A673 (cell line): ENCODE results near the gene FUT3. TPM values are rescaled to one million over a fixed set of nuclear protein-coding genes. Genes with fewer than 3 reads are reported as not detected.

ENCODE experiments used
- BruUV-seq: library from RNA; stranded (reverse); fragments of 400-500 nt; replicated peaks from 2 replicates; lab custom pipeline; 2021; lab: Mats Ljungman, UMichigan
- CTCF ChIA-PET: fragments of 300-600 bp; sonication (Branson Sonifier 250); formaldehyde crosslinking; loops from one replicate; lab custom pipeline; 2022; ENCODE audit warnings: antibody characterized with exemption; lab: Charles Lee
- POLR2A ChIA-PET: fragments of 300-600 bp; sonication (Branson Sonifier 250); formaldehyde crosslinking; loops from one replicate; lab custom pipeline; 2022; ENCODE audit warnings: antibody characterized with exemption; ENCODE audit not compliant: low non-redundant PET; lab: Charles Lee
- DNase-seq: peaks from one replicate; pipeline ENCODE4 v3.0.0-alpha.2; 2015; ENCODE audit warnings: low spot score
- H3K27ac ChIP-seq: fragments of 200-600 bp; sonication (generic); 2 replicates; pipeline ENCODE4 v1.5.1; 2016; ENCODE audit warnings: mixed run types, low read depth, mild to moderate bottlenecking, mixed read lengths, antibody characterized with exemption, low read length; ENCODE audit not compliant: poor library complexity, severe bottlenecking
- H3K27me3 ChIP-seq: fragments of 200-600 bp; sonication (generic); replicated peaks from 2 replicates; pipeline ENCODE4 v1.6.1; 2017; ENCODE audit warnings: mixed run types, low read depth, mild to moderate bottlenecking, mixed read lengths, antibody characterized with exemption, low read length; ENCODE audit not compliant: insufficient read depth, poor library complexity
- H3K36me3 ChIP-seq: fragments of 200-600 bp; sonication (generic); 2 replicates; pipeline ENCODE4 v1.6.1; 2016; ENCODE audit warnings: mixed run types, mild to moderate bottlenecking, mixed read lengths, antibody characterized with exemption, low read length; ENCODE audit not compliant: insufficient read depth, poor library complexity, severe bottlenecking
- H3K4me1 ChIP-seq: fragments of 200-600 bp; sonication (generic); 2 replicates; pipeline ENCODE4 v1.6.1; 2017; ENCODE audit warnings: mixed run types, mild to moderate bottlenecking, mixed read lengths, antibody characterized with exemption, low read length; ENCODE audit not compliant: insufficient read depth, poor library complexity, severe bottlenecking
- H3K4me3 ChIP-seq: fragments of 200-600 bp; sonication (generic); 2 replicates; pipeline ENCODE4 v1.5.1; 2016; ENCODE audit warnings: low read depth, mixed run types, mild to moderate bottlenecking, mixed read lengths, low read length; ENCODE audit not compliant: poor library complexity, severe bottlenecking
- H3K9me3 ChIP-seq: fragments of 200-600 bp; sonication (generic); 2 replicates; pipeline ENCODE4 v1.6.1; 2016; ENCODE audit warnings: mixed run types, low read depth, mild to moderate bottlenecking, mixed read lengths, antibody characterized with exemption, low read length; ENCODE audit not compliant: poor library complexity, severe bottlenecking
- CTCF ChIP-seq: fragments of 300-800, 200-600 bp; sonication (generic); conservative IDR thresholded peaks from 2 replicates; pipeline ENCODE4 v1.5.1; 2017; ENCODE audit warnings: low read depth, mild to moderate bottlenecking, antibody characterized with exemption, low read length, moderate library complexity, mixed read lengths
- EZH2 ChIP-seq: fragments of 200-600 bp; sonication (generic); IDR thresholded peaks from 2 replicates; pipeline ENCODE4 v1.6.1; 2017; ENCODE audit warnings: borderline replicate concordance, low read depth, mild to moderate bottlenecking, mixed read lengths, antibody characterized with exemption, low read length; ENCODE audit not compliant: poor library complexity, severe bottlenecking
- intact Hi-C: fragments of 100-400 bp; cut with micrococcal nuclease; formaldehyde crosslinking; loops from one replicate; pipeline ENCODE4 v1.10.0; 2022; ENCODE audit not compliant: unreplicated experiment
- total RNA-seq: library from RNA; stranded (reverse); gene quantifications from 2 replicates; pipeline ENCODE4 v1.2.3, GENCODE V29; 2021

Gene FUT3
- total RNA-seq, 1 experiment from 2014 or later = not detected

- intact Hi-C loops = no loop called here
- TF ChIP-seq CTCF (no peak), EZH2 (no peak)
- Histone ChIP-seq H3K27me3 (no peaks in the 10 kb centered on the region), H3K4me1 (no peaks in the 10 kb centered on the region), H3K9me3 (no peaks in the 10 kb centered on the region), H3K36me3 (no peaks in the 10 kb centered on the region), H3K4me3 (no peak within 1 kb of the TSS), H3K27ac (no peak within 1 kb of the TSS)
- no peak for DNase-seq
- ChIA-PET POLR2A (interaction anchor here (0.6 kb wide), 1 partner anchor 1762 kb away, joined by 4 read pairs; no protein-coding TSS in a partner anchor), CTCF (no interaction called here)
- no TSS peak for BruUV-seq
These were observed 11.9 kb downstream of the FUT3 start, which contains the start of gene FUT6 for GRCh38 chr19:5839065-5840017. Gene FUT6, minus strand, starts transcription at chr19:5839702. Its CDS starts 7,135 bp downstream, at chr19:5832567.

GRCh38 chr19:5838353-5839064 is 12.7 kb downstream of the FUT3 start:
- ChIA-PET POLR2A (no interaction called here), CTCF (no interaction called here)
- intact Hi-C loops = no loop called here
- no peak overlapping the region for H3K4me3 ChIP-seq
- no peaks in the 10 kb centered on the region for H3K36me3 ChIP-seq
- no peaks in the 10 kb centered on the region for H3K4me1 ChIP-seq
- DNase-seq = no peak
- H3K27ac ChIP-seq = no peak overlapping the region
- no TSS peak for BruUV-seq
- no peaks in the 10 kb centered on the region for H3K27me3 ChIP-seq
- TF ChIP-seq CTCF = no peak
- TF ChIP-seq EZH2 = no peak
- no peaks in the 10 kb centered on the region for H3K9me3 ChIP-seq

GRCh38 chr19:5837761-5838352 is 13.4 kb downstream of the FUT3 start:
- TF ChIP-seq CTCF (no peak), EZH2 (no peak)
- Histone ChIP-seq H3K36me3 (no peaks in the 10 kb centered on the region), H3K27ac (no peak overlapping the region), H3K4me1 (no peaks in the 10 kb centered on the region), H3K9me3 (no peaks in the 10 kb centered on the region), H3K4me3 (no peak overlapping the region), H3K27me3 (no peaks in the 10 kb centered on the region)
- no peak for DNase-seq
- no TSS peak for BruUV-seq
- intact Hi-C loops = no loop called here
- ChIA-PET POLR2A (no interaction called here), CTCF (no interaction called here)
